Measurements from ENCODE around the gene SYNC. TPM values are rescaled to one million over a fixed set of nuclear protein-coding genes. Genes with fewer than 3 reads are reported as not detected.
"Not testable (repeated sequence)": the region's sequence is repeated elsewhere in the genome, so short reads cannot be mapped to it uniquely, and the experiment has no call there.

SYNC gene
- total RNA-seq, 1 experiment from 2014 or later: 3.0 TPM

DNA sequence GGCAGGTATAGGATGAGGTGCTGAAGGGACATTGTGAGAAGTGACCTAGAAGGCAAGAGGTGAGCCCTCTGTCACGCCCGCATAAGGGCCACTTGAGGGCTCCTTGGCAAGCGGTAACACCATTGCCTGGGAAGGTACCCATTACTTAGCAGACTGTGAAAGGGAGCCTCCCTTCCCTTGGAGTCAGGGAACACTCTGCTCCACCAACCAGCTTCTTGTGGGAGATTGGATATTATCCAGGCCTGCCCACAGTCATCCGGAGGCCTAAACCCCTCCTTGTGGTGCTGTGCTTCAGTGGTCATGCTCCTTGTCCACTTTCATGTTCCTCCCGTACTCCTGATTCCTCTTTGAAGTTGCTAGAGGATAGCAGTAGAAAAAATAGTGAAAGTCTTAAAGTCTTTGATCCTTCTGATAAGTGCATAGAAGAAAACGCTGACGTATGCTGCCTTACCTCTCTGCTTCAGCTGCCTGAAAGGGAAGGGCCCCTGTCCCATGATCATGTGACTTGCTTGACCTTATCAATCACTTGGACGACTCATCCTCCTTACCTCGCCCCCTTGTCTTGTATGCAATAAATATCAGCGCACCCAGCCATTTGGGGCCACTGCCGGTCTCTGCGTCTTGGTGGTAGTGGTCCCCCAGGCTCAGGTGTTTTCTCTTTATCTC lies 35.5 kb downstream of the SYNC start:
- in situ Hi-C loops (cut with HindIII; ENCODE audit: low pct_unique_long_range_greater_than_20kb, low sequenced_read_pairs): no loop called here
- DNase-seq (ENCODE audit: low read depth, low spot score): no peak

GRCh38 chr1:32665915-32666314 lies 36.7 kb downstream of the SYNC start:
- in situ Hi-C loops (cut with HindIII; ENCODE audit: low pct_unique_long_range_greater_than_20kb, low sequenced_read_pairs): no loop called here
- no peak for DNase-seq (ENCODE audit: low read depth, low spot score)

DNA sequence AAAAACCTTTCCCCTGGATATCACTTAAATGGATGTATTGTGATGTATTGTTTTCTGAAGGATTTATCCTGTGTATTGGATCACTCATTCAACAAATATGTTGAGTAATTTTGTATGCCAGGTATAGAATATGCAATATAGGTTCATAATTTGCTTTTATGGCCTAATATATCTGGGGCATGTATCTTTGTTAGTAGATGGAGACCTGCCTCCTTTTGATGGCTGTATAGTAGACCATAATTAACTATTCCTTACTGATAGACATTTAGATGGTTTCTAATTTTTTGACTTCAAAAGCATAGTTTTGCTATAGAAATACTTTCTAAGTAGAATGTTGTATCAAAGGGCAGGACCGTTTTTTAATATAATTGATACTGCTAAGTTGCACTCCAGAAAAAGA lies 43.0 kb downstream of the SYNC start:
- DNase-seq (ENCODE audit: low read depth, low spot score): no peak
- in situ Hi-C loops (cut with HindIII; ENCODE audit: low pct_unique_long_range_greater_than_20kb, low sequenced_read_pairs): no loop called here

- no peak for DNase-seq (ENCODE audit: low read depth, low spot score)
- in situ Hi-C loops (cut with HindIII; ENCODE audit: low pct_unique_long_range_greater_than_20kb, low sequenced_read_pairs): no loop called here
Observed at GRCh38 chr1:32652244-32652962, 50.2 kb downstream of the SYNC start.

- DNase-seq (ENCODE audit: low read depth, low spot score): no peak
- in situ Hi-C loops (cut with HindIII; ENCODE audit: low pct_unique_long_range_greater_than_20kb, low sequenced_read_pairs): no loop called here
Observed at GRCh38 chr1:32651461-32652073, 51.0 kb downstream of the SYNC start.

DNA sequence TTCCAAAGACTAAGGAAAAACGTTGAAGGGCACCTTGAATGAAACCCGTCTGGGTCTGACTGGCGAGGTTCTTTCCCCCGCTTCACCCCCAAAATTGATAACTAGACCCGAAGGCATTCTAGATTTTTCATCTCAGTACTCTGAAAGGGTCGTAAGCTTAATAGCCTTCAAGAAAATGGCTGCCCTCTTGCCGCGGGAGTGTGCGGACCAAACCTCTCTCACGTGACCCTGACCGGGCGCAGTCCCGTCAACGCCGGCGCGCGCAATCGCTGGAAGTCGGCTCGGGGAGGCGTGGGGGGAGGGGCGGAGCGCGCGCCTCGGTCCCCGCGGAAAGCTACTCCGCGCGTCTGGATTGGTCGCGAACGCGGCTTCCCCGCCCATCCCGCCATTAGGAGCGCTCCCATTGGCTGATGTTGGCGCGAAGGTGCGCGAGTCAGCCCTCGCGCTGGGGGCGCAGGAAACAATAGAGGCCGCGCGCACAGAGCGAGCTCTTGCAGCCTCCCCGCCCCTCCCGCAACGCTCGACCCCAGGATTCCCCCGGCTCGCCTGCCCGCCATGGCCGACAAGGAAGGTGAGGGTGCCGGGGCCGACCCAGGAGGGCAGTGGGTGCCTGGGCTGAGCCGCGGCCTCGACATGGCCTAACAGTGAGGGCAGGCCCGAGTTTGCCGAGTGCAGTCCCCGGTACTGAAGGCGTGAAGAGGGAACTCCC lies 51.7 kb downstream of the SYNC start, which contains the start of gene RBBP4:
RBBP4 (plus strand) TSS at position 457 of the 709 bp plus-strand sequence; CDS start at position 556, 99 bp downstream.
- in situ Hi-C loops (cut with HindIII; ENCODE audit: low pct_unique_long_range_greater_than_20kb, low sequenced_read_pairs): no loop called here
- DNase-seq (ENCODE audit: low read depth, low spot score): peak; percentile 94

GRCh38 chr1:32650248-32650751 lies 52.3 kb downstream of the SYNC start, which contains the start of gene ZBTB8OS:
ZBTB8OS (minus strand) TSS chr1:32650550; CDS start chr1:32650529, 21 bp downstream.
- DNase-seq (ENCODE audit: low read depth, low spot score): peak; percentile 92
- in situ Hi-C loops (cut with HindIII; ENCODE audit: low pct_unique_long_range_greater_than_20kb, low sequenced_read_pairs): no loop called here

GRCh38 chr1:32647308-32648134 lies 55.0 kb downstream of the SYNC start:
- no peak for DNase-seq (ENCODE audit: low read depth, low spot score)
- in situ Hi-C loops (cut with HindIII; ENCODE audit: low pct_unique_long_range_greater_than_20kb, low sequenced_read_pairs): no loop called here

DNA sequence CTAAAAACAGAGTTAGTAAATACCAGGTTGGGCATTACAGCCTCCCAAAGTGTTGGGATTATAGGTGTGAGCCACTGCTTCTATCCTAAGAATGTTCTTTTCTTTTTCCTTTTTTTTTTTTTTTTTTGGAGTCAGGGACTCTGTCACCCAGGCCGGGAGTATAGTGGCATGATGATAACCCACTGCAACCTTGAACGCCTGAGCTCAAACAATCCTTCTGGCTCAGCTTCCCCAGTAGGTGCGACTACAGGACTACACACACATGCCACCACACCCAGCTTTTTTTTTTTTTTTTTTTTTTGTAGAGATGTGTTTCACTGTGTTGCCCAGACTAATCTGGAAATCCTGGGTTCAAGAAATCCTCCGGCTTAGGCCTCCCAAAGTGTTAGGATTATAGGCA lies 58.1 kb downstream of the SYNC start:
- DNase-seq (ENCODE audit: low read depth, low spot score): no peak
- in situ Hi-C loops (cut with HindIII; ENCODE audit: low pct_unique_long_range_greater_than_20kb, low sequenced_read_pairs): no loop called here

DNA sequence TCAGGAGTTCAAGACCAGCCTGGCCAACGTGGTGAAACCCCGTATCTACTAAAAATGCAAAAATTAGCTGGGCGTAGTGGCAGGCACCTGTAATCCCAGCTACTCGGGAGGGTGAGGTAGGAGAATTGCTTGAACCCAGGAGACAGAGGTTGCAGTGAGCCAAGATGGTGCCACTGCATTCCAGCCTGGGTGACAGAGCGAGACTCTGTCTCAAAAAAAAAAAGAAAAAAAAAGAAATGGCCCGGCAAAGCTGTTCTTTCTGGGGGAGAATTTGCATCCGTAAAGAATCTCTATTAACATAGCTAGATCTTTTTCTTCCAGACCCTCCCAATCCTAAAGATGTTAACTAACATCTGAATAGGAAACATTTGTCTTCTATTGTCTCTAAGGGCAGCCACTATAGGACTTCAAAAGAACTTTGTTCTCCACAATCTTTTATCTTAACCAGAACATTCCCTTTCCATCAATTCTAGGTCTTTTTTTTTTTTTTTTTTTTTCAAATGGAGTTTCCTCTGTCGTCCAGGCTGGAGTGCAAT lies 60.2 kb downstream of the SYNC start:
- in situ Hi-C loops (cut with HindIII; ENCODE audit: low pct_unique_long_range_greater_than_20kb, low sequenced_read_pairs); DNase-seq (ENCODE audit: low read depth, low spot score): not testable (repeated sequence)

GRCh38 chr1:32639489-32640075 lies 63.0 kb downstream of the SYNC start:
- no peak for DNase-seq (ENCODE audit: low read depth, low spot score)

DNA sequence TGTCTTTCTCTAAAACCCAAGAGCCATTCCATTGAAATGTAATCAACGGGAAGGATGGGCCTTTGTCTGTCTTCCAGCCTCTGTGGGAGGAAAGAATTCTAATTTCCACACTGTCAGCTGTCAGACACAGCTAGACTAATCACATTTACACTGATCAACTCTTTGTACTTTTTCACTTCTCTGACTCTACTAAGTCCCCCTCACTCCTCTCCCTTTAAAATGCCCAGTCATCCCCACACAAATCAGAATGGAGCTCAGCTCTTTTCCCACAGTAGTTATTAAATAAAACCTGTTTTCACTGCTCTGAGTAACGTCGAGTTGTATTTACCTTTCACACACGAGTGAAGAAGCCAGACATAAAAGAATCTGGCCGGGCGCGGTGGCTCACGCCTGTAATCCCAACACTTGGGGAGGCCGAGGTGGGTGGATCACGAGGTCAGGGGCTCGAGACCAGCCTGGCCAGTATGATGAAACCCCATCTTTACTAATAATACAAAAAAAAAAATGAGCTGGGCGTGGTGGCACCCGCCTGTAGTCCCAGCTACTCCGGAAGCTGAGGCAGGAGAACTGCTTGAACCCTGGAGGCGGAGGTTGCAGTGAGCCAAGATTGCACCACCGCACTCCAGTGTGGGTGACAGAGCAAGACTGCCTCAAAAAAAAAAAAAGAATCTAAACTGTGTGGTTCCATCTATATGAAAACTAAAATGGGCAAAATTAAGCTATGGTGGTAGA lies 65.5 kb downstream of the SYNC start:
- in situ Hi-C loops (cut with HindIII; ENCODE audit: low pct_unique_long_range_greater_than_20kb, low sequenced_read_pairs): no loop called here

More at GRCh38 chr1:32639489-32640075, 63.0 kb downstream of the SYNC start:
- in situ Hi-C loops (cut with HindIII; ENCODE audit: low pct_unique_long_range_greater_than_20kb, low sequenced_read_pairs): no loop called here

DNA sequence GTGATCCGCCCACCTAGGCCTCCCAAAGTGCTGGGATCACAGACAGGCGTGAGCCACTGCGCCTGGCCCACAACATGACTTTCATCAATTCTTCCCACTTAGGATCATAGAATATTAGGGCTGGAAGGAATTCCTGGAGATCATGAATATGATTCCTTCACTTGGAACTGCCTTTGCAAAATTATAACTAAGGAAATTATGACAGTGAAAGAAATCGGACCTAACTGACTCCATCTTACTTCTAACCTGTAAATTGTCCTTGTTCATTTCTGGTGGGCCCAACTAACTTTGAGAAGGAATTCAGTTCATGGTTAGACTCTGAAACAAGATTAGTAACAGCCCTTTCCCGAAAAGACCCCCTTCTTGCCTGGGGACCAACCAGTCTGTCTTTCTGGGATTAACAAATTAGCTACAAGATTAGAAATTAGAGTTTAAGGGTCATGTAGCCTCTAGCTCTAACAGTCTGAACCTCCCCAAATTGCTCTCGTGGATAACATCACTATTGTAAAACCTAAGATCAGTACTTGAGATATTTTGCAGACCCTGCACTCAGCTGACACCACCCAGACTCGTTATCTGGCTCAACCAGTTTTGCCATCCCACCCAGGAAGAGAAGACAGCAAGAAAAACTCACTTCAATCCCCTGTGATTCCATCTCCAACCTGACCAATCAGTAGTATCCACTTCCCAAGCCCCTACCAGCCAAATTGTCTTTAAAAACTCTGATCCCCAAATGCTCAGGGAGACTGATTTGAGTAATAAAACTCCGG lies 66.9 kb downstream of the SYNC start:
- DNase-seq (ENCODE audit: low read depth, low spot score): no peak
- in situ Hi-C loops (cut with HindIII; ENCODE audit: low pct_unique_long_range_greater_than_20kb, low sequenced_read_pairs): no loop called here

More for the DNA sequence above, 65.5 kb downstream of the SYNC start:
- DNase-seq (ENCODE audit: low read depth, low spot score): no peak

DNA sequence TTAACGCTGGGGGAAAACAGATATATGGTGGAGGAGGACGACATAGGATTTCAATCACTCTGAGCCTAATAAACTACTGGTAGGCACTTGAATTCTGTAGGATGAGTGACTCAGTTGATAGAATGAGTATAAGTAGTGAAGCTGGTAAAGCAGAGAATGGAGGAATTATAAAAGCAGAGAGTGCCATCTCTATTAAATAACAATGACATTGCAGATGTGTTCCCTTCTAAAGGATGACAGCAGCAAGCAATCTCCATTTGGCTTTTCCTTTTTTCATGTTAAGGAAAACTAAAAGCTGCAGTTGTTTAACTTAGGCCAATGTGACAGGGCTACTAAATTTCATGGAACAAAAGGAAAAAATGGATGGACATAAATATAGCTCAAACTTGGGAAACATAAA lies 69.7 kb downstream of the SYNC start:
- DNase-seq (ENCODE audit: low read depth, low spot score): no peak
- in situ Hi-C loops (cut with HindIII; ENCODE audit: low pct_unique_long_range_greater_than_20kb, low sequenced_read_pairs): no loop called here

- in situ Hi-C loops (cut with HindIII; ENCODE audit: low pct_unique_long_range_greater_than_20kb, low sequenced_read_pairs); DNase-seq (ENCODE audit: low read depth, low spot score): not testable (repeated sequence)
Observed at GRCh38 chr1:32630173-32630572, 72.4 kb downstream of the SYNC start.
